ENCODE results near the gene CD40.

The CD40 gene

DNA sequence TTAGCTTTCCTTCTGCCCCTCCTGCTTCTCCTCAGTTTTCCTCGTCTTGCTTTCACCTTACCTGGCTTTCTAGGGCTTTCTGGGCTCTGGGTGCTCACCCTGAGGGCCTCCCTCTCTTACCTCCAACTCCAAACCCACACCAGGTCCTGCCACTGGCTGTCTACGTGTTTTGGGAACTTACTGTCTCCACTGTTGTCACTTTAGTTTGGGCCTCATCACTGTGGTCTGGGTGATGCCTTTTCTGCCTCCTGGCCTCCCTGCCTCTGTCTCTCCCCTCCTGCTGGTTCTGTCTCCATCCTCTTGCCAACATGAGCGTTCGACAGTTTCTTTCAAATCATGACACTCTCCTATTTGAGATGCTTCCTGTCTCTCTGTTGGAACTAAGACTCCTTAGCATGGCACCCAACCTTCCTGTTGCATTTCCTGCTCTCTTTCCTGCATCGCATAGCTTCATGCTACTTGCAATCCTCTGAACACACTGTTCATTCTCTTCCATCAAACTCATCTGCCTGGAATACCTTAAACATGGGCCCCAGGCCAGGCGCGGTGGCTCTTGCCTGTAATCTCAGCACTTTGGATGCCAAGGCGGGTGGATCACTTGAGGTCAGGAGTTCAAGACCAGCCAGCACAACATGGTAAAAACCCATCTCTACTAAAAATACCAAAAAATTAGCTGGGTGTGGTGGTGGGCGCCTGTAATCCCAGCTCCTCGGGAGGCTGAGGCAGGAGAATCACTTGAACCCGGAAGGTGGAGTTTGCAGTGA is 5.5 kb downstream of the CD40 start:
- DNase-seq = no peak

- DNase-seq = no peak
Measured at GRCh38 chr20:46126440-46127056, 8.4 kb downstream of the CD40 start.

GRCh38 chr20:46127396-46128010 is 9.4 kb downstream of the CD40 start:
- no peak for DNase-seq

- DNase-seq = peak; percentile 28
Measured at GRCh38 chr20:46128310-46129151, 10.4 kb downstream of the CD40 start.

DNA sequence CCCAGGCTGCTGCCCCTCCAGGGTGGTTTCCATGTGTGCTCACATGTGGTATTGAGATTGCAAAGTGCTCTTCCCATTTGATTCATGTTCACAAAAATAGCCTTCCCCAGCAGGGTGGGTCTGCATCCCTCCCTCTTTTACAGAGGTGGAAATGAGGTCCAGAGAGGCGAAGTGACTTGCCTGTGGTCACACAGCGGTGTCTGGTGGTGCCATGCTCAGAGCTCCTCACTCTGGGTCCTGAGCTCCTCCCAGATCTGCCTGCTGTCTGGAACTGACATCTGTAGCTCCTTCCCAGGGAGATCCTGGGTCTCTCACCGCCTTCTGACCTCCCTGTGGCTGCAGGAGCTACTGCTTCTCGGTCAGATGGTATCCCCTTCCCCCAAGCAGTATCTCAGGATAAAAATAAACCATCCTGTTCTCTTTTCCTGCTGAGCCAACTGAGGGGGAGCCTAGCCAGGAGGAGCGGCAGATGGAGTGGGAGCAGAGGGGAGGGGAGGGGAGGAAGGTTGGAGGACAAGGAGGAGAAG is 11.9 kb downstream of the CD40 start:
- DNase-seq = peak; percentile 22

DNA sequence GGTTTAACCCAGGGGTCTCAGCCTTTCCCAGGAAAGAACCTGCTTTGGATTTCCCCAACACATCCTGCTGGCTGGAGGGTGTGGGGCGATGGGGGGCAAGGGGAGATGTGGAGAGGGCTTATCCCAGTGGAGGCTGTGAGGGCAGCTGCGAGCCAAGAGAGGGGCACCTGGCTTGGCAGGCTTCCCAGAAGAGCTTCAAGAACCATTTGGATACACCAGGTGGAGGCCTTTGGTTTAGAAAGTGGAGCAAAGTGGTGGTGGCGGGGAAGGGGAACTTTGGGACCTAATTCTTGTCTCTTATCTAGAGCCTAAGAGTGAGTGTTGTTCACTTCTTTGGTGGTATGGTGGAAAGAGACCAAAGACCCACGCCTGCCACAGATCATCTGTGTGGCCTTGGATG is 12.4 kb downstream of the CD40 start:
- peak; percentile 46 for DNase-seq

- DNase-seq = no peak
Measured at GRCh38 chr20:46131396-46131795, 13.3 kb downstream of the CD40 start.

GRCh38 chr20:46132705-46133120 is 14.6 kb downstream of the CD40 start:
- DNase-seq = peak; percentile 58

DNA sequence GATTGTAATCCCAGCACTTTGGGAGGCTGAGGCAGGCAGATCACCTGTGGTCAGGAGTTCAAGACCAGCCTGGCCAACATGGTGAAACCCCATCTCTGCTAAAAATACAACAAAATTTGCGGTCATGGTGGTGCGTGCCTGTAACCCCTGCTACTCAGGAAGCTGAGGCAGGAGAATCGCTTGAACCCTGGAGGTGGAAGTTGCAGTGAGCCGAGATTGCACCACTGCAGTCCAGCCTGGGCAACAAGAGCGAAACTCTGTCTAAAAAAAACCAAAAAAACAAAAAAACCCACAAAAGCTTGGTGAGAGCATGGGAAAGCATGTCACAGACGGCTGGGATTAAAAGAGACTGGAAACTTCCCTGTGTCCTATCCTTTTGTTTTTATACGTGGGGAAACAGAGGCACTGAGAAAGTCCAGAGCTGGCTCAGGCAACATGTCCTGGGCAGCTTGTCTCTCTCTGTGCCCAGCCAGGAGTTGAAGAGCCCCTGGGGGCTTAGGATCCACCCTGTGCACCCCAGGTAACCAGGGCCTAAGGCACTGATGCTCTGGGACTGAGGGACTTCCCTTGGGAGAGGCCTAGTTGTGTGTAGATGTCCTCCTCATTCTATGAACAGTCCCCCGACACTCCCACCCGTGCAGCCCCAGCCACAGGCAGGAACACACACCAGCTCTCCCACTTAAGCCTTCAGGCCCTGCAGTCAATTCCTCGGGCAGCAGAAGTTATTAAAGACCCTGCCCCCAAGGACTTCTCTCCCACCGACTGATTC is 16.0 kb downstream of the CD40 start:
- DNase-seq = no peak

DNA sequence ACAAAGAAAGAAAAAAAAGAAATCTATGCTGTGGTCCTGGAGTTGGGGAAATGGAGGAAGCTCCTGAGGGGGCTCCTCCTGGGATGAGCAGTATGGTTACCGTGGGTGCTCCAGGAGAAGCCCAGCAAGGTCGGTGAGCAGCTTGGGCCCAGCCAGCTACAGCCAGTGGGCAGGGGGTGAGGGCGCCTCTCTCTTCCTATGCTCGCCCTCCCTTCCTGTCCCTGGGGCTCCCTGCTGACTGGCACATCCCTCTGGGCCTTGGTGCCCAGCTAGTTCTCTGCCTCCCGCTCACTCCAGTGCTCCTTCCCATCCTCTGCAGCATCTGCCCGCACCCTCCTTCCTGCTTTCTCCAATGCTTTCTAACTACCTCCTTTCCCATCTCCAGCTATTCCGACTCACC is 16.6 kb downstream of the CD40 start:
- no peak for DNase-seq

GRCh38 chr20:46135856-46136633 is 17.9 kb downstream of the CD40 start:
- no peak for DNase-seq

DNA sequence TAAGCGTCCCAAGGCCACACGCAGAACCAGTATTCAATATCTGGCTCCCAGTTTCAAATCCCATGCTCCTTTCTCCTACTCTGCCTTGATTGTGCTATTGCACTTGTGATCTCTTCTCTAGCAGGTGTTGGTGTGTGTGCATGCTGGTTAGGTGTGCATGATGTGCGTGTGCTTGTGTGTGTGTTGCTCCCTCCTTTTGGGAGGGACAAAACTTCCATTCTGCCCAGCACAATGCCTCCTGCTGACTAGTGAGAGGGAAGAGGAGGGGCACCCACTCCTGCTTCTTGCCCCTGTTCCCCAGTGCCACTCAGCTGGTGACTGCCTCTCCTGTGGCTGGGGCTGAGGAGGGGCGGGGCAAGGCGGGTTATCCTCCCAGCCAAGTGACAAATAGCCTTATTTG is 19.7 kb downstream of the CD40 start:
- no peak for DNase-seq

- no peak for DNase-seq
Measured at GRCh38 chr20:46139266-46139889, 21.3 kb downstream of the CD40 start.

DNA sequence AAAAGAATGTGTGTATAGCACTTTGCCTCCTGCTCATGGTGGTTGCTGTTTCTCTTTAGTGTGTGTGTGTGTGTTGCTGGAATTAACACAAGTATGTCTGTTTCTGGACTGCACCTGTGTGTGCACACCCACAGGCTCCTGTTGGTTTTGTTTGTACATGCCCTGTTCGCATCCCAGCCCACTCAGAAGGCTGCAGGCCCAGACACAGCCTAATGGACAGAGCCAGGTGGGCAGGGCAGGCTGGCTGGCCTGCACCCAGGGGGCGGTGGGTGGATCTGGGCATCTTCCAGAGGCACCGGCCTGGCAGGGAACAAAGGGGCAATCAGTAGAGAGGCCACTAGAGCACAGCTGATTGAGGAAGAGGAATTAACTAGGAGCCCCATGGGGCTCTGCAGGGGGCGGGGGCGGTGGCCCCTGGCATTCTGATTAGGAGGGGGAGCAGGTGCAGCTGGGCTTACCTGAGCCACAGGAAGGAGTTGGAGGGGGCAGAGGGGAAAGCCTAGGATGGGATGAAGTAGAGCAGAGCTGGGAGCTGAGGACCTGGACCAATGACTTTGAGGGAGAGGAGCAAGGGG is 21.9 kb downstream of the CD40 start:
- DNase-seq = peak; percentile 34

- no peak for DNase-seq
Measured at GRCh38 chr20:46142124-46142523, 24.0 kb downstream of the CD40 start.

DNA sequence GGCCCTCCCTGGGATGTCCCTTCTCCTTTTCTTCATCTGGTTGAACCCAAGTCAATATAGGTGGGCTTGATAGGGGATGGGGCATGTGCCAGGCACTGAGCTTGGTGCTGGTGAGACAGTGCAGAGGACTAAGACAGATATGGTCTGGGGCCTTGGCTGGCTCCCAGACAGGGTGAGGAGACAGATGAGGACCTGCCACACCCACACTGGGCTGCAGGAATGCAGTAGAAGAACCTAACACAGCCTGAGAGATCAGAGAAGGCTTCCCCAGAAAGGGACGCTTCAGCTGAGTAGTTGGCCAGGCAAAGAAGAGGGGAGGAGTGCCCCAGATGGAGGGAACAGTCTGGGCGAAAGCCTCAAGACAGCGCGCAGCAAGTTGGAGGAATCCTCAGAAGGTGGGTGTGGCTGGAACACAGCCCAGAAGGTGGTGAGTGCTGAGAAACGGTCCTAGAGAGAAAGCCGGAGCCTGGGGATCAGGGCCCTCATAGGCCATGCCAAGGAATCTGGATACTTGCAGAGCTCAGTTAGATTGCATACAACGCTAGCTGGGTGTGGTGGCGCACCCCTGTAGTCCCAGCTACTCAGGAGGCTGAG is 26.4 kb downstream of the CD40 start:
- DNase-seq = no peak

GRCh38 chr20:46145713-46146112 is 27.6 kb downstream of the CD40 start:
- no peak for DNase-seq

DNA sequence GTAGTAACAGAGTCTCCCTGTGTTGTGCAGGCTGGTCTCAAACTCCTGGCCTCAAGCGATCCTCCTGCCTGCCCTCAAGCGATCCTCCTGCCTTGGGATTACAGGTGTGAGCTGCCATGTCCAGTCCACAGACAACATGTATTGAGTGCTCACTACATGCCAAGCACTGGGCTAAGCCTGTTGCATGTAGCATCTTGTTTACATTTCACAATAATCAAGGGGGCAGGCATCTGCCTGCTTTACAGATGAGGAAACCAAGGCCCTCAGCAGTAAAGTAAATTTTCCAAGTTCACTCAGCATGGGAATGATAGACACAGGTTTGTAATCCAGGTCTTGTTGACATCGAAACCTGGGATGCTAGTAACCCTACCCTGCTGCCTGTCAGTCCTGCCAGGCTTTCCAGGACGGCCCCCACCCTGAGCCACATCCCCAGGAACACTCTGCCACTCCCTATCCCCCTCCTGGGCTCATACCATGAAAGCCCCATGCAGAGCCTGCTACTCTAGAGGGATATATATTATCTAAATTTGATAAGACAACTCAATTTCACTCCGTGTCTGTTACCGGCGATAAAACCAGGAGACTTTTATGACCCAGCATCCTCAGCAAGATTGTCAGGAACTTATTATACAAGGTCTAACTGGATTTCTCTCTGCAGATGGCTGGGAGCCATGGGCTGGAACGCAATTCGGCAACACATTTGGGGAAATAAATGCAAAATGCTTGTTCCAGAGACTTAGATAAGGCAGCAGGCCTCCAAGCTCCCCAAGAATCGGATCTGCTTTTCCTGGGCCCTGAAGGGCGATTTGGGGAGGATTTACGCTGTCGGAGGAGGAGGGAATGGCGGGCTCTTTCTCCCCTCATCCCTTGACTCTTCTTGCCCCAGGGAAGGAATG is 30.4 kb downstream of the CD40 start:
- no peak for DNase-seq

DNA sequence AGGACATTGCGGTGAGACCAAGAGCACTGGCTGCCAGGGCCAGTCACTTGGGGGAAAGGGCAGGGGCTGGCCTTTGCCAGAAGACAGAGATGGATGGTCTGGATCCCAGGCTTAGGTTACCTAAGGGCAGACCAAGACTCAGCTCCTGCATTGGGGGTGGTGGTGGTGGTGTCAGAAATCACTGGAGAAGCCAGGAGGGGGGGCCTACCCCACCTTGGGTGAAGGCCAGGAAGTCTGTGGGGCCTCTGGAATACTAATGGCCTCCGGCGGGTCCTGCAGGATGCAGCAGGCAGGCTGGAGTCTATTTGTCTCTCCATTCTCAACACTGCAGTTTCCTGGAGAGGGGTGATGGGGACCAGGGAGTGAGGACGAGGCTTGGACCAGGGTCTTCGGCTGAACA is 32.8 kb downstream of the CD40 start:
- no peak for DNase-seq
